Endothelial cell of umbilical vein (primary cell): Measurements from ENCODE around the gene PRKCQ. TPM values are rescaled to one million over a fixed set of nuclear protein-coding genes. Genes with fewer than 3 reads are reported as not detected.

Experiments
- BruUV-seq: library from RNA; stranded (reverse); fragments of 400-500 nt; replicated peaks from 2 replicates; lab custom pipeline; 2021; lab: Mats Ljungman, UMichigan
- CTCF ChIA-PET: fragments of 300-600, 350-600 bp; sonication (Branson Sonifier 250); formaldehyde crosslinking; loops from one replicate; lab custom pipeline; 2021; ENCODE audit warnings: antibody characterized with exemption, inconsistent platforms; lab: Charles Lee
- POLR2A ChIA-PET: fragments of 300-600, 350-600 bp; sonication (Branson Sonifier 250); formaldehyde crosslinking; loops from one replicate; lab custom pipeline; 2021; ENCODE audit warnings: antibody characterized with exemption, inconsistent platforms; lab: Charles Lee
- DNase-seq: peaks from one replicate; pipeline ENCODE4 v3.0.0-alpha.2; 2011; ENCODE audit warnings: low read depth, low spot score
- FAIRE-seq: peaks from 2 replicates; lab custom pipeline; 2011; peaks lifted over from hg19 to GRCh38; lab: Jason Lieb, UNC
- H2AFZ ChIP-seq: 2 replicates; pipeline ENCODE4 v1.6.0; 2012; ENCODE audit warnings: low read depth, low read length, control low read depth, inconsistent platforms
- H3K27ac ChIP-seq: 2 replicates; pipeline ENCODE4 v1.5.1; 2011; ENCODE audit warnings: low read depth, mild to moderate bottlenecking, control low read depth, low read length, moderate library complexity; ENCODE audit not compliant: insufficient read depth
- H3K27me3 ChIP-seq, 2 experiments: 2 replicates each; pipeline versions ENCODE4 v1.6.0 to v1.6.1; 2011; ENCODE audit warnings: low read length in 2 of 2, mixed read lengths in 1 of 2; ENCODE audit not compliant: control insufficient read depth in 2 of 2, insufficient read depth in 2 of 2
- H3K36me3 ChIP-seq, 2 experiments: 2 replicates in 1 of 2; 3 replicates in 1 of 2; pipeline ENCODE4 v1.5.1; 2011; ENCODE audit warnings: low read length in 2 of 2, mild to moderate bottlenecking in 1 of 2, moderate library complexity in 1 of 2; ENCODE audit not compliant: control insufficient read depth in 2 of 2, insufficient read depth in 2 of 2; ENCODE audit errors: extremely low read depth in 1 of 2
- H3K4me1 ChIP-seq: 3 replicates; pipeline ENCODE4 v1.5.1; 2011; ENCODE audit warnings: mild to moderate bottlenecking, low read length; ENCODE audit not compliant: control insufficient read depth, insufficient read depth; ENCODE audit errors: extremely low read depth
- H3K4me2 ChIP-seq: 2 replicates; pipeline ENCODE4 v1.6.1; 2011; ENCODE audit warnings: low read length, control low read depth, mixed read lengths; ENCODE audit not compliant: insufficient read depth
- H3K4me3 ChIP-seq, 3 experiments: fragments of 200-600 bp in 1 of 3; sonication (generic), shearing (Covaris generic) in 1 of 3; replicated peaks in 1 of 3; 2 replicates each; pipeline ENCODE4 v1.5.1; 2011 to 2016; ENCODE audit warnings: control low read depth in 3 of 3, low read length in 3 of 3, mild to moderate bottlenecking in 2 of 3, inconsistent platforms in 1 of 3, low read depth in 1 of 3, moderate library complexity in 1 of 3; ENCODE audit not compliant: insufficient read depth in 1 of 3
- H3K79me2 ChIP-seq: 2 replicates; pipeline ENCODE4 v1.6.0; 2012; ENCODE audit warnings: low read length, inconsistent platforms; ENCODE audit not compliant: control insufficient read depth, insufficient read depth
- H3K9ac ChIP-seq: replicated peaks from 2 replicates; pipeline ENCODE3; 2011; ENCODE audit warnings: low read length, control low read depth; ENCODE audit not compliant: insufficient read depth; ENCODE audit errors: extremely low read depth
- H3K9me1 ChIP-seq: replicated peaks from 3 replicates; pipeline ENCODE4 v1.6.0; 2011; ENCODE audit warnings: mild to moderate bottlenecking, low read length; ENCODE audit not compliant: control insufficient read depth, insufficient read depth; ENCODE audit errors: extremely low read depth
- H3K9me3 ChIP-seq: replicated peaks from 2 replicates; pipeline ENCODE4 v1.5.1; 2012; ENCODE audit warnings: low read length, inconsistent platforms; ENCODE audit not compliant: control insufficient read depth, insufficient read depth
- H4K20me1 ChIP-seq: replicated peaks from 2 replicates; pipeline ENCODE3; 2011; ENCODE audit warnings: mild to moderate bottlenecking, low read length; ENCODE audit not compliant: control insufficient read depth, insufficient read depth; ENCODE audit errors: extremely low read depth
- CTCF ChIP-seq, 2 donors: IDR thresholded peaks; 1 replicate in 1 of 2; 2 replicates in 1 of 2; pipeline ENCODE4 v1.5.1; 2011; ENCODE audit warnings: low read length in 2 of 2, mild to moderate bottlenecking in 2 of 2, moderate library complexity in 2 of 2, control low read depth in 1 of 2, inconsistent platforms in 1 of 2, low read depth in 1 of 2; ENCODE audit not compliant: insufficient read depth in 1 of 2; ENCODE audit errors: extremely low read depth in 1 of 2
- EZH2 ChIP-seq: IDR thresholded peaks from 2 replicates; pipeline ENCODE4 v1.6.1; 2012; ENCODE audit warnings: borderline replicate concordance, low read depth, mild to moderate bottlenecking, moderate library complexity, low read length, inconsistent platforms; ENCODE audit not compliant: severe bottlenecking
- FOS ChIP-seq: IDR thresholded peaks from 2 replicates; pipeline ENCODE4 v1.6.1; 2011; ENCODE audit warnings: mild to moderate bottlenecking, low read length, moderate library complexity, borderline replicate concordance; ENCODE audit not compliant: insufficient read depth
- GATA2 ChIP-seq: IDR thresholded peaks from 2 replicates; pipeline ENCODE4 v1.7.0; 2011; ENCODE audit warnings: low read depth, mild to moderate bottlenecking, moderate library complexity, mixed read lengths, low read length; ENCODE audit not compliant: insufficient read length, insufficient read depth
- JUN ChIP-seq: IDR thresholded peaks from 2 replicates; pipeline ENCODE4 v1.6.1; 2011; ENCODE audit warnings: borderline replicate concordance, low read depth; ENCODE audit not compliant: insufficient read length, insufficient read depth
- MAX ChIP-seq: IDR thresholded peaks from 2 replicates; pipeline ENCODE4 v1.6.1; 2011; ENCODE audit not compliant: insufficient read depth, insufficient read length
- MYC ChIP-seq: IDR thresholded peaks from one replicate; pipeline ENCODE4 v1.6.1; 2011; ENCODE audit warnings: mild to moderate bottlenecking, low read depth, low read length
- POLR2A ChIP-seq: IDR thresholded peaks from 2 replicates; pipeline ENCODE4 v1.6.1; 2012; ENCODE audit warnings: low read depth, mild to moderate bottlenecking, control low read depth, low read length
- POLR2AphosphoS5 ChIP-seq: IDR thresholded peaks from 2 replicates; pipeline ENCODE4 v1.6.1; 2012; ENCODE audit warnings: low read depth, mild to moderate bottlenecking, control low read depth, low read length, moderate library complexity; ENCODE audit not compliant: insufficient read depth
- dilution Hi-C: fragments of 300-500 bp; cut with MboI; formaldehyde crosslinking; loops from one replicate; pipeline ENCODE4 v1.15.0; 2019; ENCODE audit warnings: low sequenced_read_pairs; ENCODE audit not compliant: extremely low pct_ligation_motif_present
- intact Hi-C: fragments of 100-400 bp; cut with micrococcal nuclease; formaldehyde crosslinking; loops from one replicate; pipeline ENCODE4 v1.10.0; 2022
- polyA plus RNA-seq, 4 experiments: library from polyadenylated mRNA; depleted of rRNA in 3 of 4; stranded (reverse) in 3 of 4; unstranded in 1 of 4; fragments of >200 nt; gene quantifications; 2 replicates each; pipeline versions ENCODE4 v1.2.1 to v1.2.3, GENCODE V29; 2011 to 2012; ENCODE audit warnings: missing spikeins in 1 of 4
- total RNA-seq: library from RNA; stranded (reverse); gene quantifications from 2 replicates; pipeline ENCODE4 v1.2.3, GENCODE V29; 2021

Gene PRKCQ
- total and polyA plus RNA-seq, 2 donors (not counting 3 experiments of a cell fraction or from before 2014, with no cell fraction given) = 0.32 to 0.55 TPM

GRCh38 chr10:6465437-6465836 lies 114.6 kb downstream of the PRKCQ start:
- intact Hi-C loops (no loop called here), dilution Hi-C loops (no loop called here)
- Histone ChIP-seq H3K4me1 (no peaks in the 10 kb centered on the region), H2AFZ (no peak overlapping the region), H3K79me2 (no peaks in the 10 kb centered on the region), H3K9ac (no peak overlapping the region), H3K27me3 (no peaks in the 10 kb centered on the region), H3K4me3 (no peak overlapping the region), H3K9me3 (no peaks in the 10 kb centered on the region), H3K4me2 (no peak overlapping the region), H3K36me3 (no peaks in the 10 kb centered on the region), H4K20me1 (no peaks in the 10 kb centered on the region), H3K9me1 (no peaks in the 10 kb centered on the region), H3K27ac (no peak overlapping the region)
- TF ChIP-seq MYC = no peak
- no peak for TF ChIP-seq JUN
- TF ChIP-seq POLR2A = no peak
- no peak for TF ChIP-seq FOS
- TF ChIP-seq CTCF (IDR thresholded peaks at IDR 0.05; ENCODE audit: extremely low read depth in 1 of 2, insufficient read depth in 1 of 2, low read depth in 1 of 2, low read length in 2 of 2) = no peak
- TF ChIP-seq MAX = no peak
- no peak for TF ChIP-seq POLR2AphosphoS5
- no peak for TF ChIP-seq GATA2
- TF ChIP-seq EZH2 = no peak
- DNase-seq (no peak), FAIRE-seq (no peak)
- ChIA-PET POLR2A (no interaction called here), CTCF (no interaction called here)
- no TSS peak for BruUV-seq
